ENCODE results near the gene UNC5A. TPM values are rescaled to one million over a fixed set of nuclear protein-coding genes. Genes with fewer than 3 reads are reported as not detected.

The UNC5A gene
- total and polyA plus RNA-seq, 10 of the 15 experiments (the other 5 are each of a cell fraction or from before 2014, with no cell fraction given) = not detected

DNA sequence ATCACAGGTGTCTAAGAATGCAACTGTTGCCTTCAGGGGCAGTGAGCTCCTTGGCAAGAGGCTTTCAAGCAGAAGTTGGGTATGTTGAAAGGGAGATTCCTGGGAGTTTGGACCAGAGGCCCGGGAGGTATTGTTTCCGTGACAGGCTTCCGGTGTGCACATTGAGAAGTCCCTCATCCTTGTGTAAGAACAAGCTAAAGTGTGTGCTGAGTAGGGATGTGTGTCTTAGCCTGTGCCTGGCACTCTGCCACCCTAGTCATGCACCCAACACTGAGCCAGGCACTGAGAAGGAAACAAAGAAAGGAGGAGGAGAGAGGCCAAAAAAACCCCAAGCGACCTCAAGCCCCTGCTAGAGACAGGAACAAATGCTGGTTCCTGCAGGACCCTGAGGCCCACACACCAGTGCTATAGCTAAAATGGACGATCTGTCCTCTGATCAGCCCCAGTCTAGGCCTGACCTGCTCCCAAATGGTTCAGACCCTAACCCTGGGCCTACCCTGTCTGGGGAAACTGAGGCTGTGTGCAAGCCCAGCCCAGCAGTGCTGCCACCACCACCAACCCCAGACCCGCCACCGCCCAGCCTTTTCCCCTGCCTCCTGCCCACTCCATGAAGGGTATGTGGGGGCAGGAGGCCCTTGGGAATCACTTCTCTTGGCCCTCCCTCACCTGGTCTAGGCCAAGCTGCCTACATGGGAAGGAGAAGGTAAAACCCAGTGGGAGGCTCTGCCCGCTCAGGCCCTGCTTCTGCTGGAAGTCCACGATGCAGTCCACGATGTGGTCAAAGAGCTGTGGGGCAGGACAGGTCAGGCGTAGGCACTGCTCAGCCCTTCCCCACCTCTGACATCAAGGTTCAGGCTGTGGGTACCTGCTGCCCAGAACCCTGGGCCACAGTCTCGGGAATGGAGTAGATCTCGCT, 76.2 kb downstream of the UNC5A start:
- no peaks in the 10 kb centered on the region for H3K79me2 ChIP-seq (ENCODE audit: control insufficient read depth, insufficient read depth, low read length)
- no peak overlapping the region for H3K9ac ChIP-seq (ENCODE audit: control insufficient read depth, insufficient read depth, low read length)

More for the DNA sequence above, 76.2 kb downstream of the UNC5A start:
- H4K20me1 ChIP-seq (ENCODE audit: control insufficient read depth, insufficient read depth) = no peaks in the 10 kb centered on the region
- no peaks in the 10 kb centered on the region for H3K4me1 ChIP-seq (ENCODE audit: control insufficient read depth, insufficient read depth, low read length)
- in situ Hi-C loops (cut with MboI) (no loop called here), intact Hi-C loops (cut with micrococcal nuclease; ENCODE audit: unreplicated experiment) (no loop called here)
- ChIA-PET CTCF (no interaction called here), RAD21 (ENCODE audit: unreplicated experiment) (interaction anchor here (1.2 kb wide), 1 partner anchor 226 kb away, joined by 3 read pairs; no protein-coding TSS in a partner anchor), SMC1A (ENCODE audit: uncharacterized antibody, unreplicated experiment) (no interaction called here), POLR2A (interaction anchor here (0.7 kb wide), 1 partner anchor 24 kb away, joined by 3 read pairs; no protein-coding TSS in a partner anchor)
- BruUV-seq (replicated peaks) = no TSS peak
- FAIRE-seq (no peak), DNase-seq (ENCODE audit: low read depth, low spot score) (no peak), ATAC-seq (no peak)
- no peaks in the 10 kb centered on the region for H3K36me3 ChIP-seq (ENCODE audit: control insufficient read depth in 2 of 2, insufficient read depth in 2 of 2, low read length in 1 of 2)
- no peaks in the 10 kb centered on the region for H3K9me3 ChIP-seq (replicated peaks; ENCODE audit: control insufficient read depth, insufficient read depth, low read length)
- no peak overlapping the region for H3K27ac ChIP-seq (ENCODE audit: control insufficient read depth, insufficient read depth)
- no peak overlapping the region for H3K4me3 ChIP-seq
- no peak overlapping the region for H3K4me2 ChIP-seq (ENCODE audit: control insufficient read depth, insufficient read depth)
- H3K27me3 ChIP-seq (replicated peaks in 1 of 2; ENCODE audit: control insufficient read depth in 2 of 2, insufficient read depth in 2 of 2, low read length in 1 of 2) = peaks cover 0 to 4% of the 10 kb centered on the region in 2 experiments; a peak in 2 of 4 replicates
- TF ChIP-seq ZBED1 (IDR thresholded peaks at IDR 0.05; ENCODE audit: borderline replicate concordance) = no peak
- TF ChIP-seq, protein P1, sequence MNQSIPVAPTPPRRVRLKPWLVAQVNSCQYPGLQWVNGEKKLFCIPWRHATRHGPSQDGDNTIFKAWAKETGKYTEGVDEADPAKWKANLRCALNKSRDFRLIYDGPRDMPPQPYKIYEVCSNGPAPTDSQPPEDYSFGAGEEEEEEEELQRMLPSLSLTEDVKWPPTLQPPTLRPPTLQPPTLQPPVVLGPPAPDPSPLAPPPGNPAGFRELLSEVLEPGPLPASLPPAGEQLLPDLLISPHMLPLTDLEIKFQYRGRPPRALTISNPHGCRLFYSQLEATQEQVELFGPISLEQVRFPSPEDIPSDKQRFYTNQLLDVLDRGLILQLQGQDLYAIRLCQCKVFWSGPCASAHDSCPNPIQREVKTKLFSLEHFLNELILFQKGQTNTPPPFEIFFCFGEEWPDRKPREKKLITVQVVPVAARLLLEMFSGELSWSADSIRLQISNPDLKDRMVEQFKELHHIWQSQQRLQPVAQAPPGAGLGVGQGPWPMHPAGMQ (IDR thresholded peaks at IDR 0.05; ENCODE audit: borderline replicate concordance) = no peak
- TF ChIP-seq RUNX3 (IDR thresholded peaks at IDR 0.05; ENCODE audit: low read length) = no peak
- TF ChIP-seq ZNF24 (IDR thresholded peaks at IDR 0.05) = no peak
- TF ChIP-seq ASH2L (IDR thresholded peaks at IDR 0.05; ENCODE audit: borderline replicate concordance, low read depth) = no peak
- TF ChIP-seq ZNF217 (IDR thresholded peaks at IDR 0.05) = no peak
- no peak for TF ChIP-seq EGR1 (IDR thresholded peaks at IDR 0.05; ENCODE audit: borderline replicate concordance in 1 of 2, low read depth in 2 of 2, low read length in 2 of 2)
- TF ChIP-seq ZSCAN29 (IDR thresholded peaks at IDR 0.05) = no peak
- no peak for TF ChIP-seq ZNF207 (IDR thresholded peaks at IDR 0.05; ENCODE audit: borderline replicate concordance)
- TF ChIP-seq, protein P2, sequence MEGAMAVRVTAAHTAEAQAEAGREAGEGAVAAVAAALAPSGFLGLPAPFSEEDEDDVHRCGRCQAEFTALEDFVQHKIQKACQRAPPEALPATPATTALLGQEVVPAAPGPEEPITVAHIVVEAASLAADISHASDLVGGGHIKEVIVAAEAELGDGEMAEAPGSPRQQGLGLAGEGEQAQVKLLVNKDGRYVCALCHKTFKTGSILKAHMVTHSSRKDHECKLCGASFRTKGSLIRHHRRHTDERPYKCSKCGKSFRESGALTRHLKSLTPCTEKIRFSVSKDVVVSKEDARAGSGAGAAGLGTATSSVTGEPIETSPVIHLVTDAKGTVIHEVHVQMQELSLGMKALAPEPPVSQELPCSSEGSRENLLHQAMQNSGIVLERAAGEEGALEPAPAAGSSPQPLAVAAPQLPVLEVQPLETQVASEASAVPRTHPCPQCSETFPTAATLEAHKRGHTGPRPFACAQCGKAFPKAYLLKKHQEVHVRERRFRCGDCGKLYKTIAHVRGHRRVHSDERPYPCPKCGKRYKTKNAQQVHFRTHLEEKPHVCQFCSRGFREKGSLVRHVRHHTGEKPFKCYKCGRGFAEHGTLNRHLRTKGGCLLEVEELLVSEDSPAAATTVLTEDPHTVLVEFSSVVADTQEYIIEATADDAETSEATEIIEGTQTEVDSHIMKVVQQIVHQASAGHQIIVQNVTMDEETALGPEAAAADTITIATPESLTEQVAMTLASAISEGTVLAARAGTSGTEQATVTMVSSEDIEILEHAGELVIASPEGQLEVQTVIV (IDR thresholded peaks at IDR 0.05; ENCODE audit: borderline replicate concordance, partially characterized antibody) = no peak
- TF ChIP-seq BRCA1 (IDR thresholded peaks at IDR 0.05; ENCODE audit: low read depth, low read length) = no peak
- no peak for TF ChIP-seq MXI1 (IDR thresholded peaks at IDR 0.05; ENCODE audit: low read depth, low read length)
- 43% methylated on average over 13 of the region's 13 CpGs for WGBS (ENCODE audit: insufficient coverage, insufficient replicate concordance, low lambda C conversion rate, missing lambda C conversion rate)
- no peak overlapping the region for H2AFZ ChIP-seq (ENCODE audit: control insufficient read depth, low read depth, low read length)

All from GM12878 (cell line).